ENCODE data around the gene RPS4Y1.
"Not testable (repeated sequence)": the region's sequence is repeated elsewhere in the genome, so short reads cannot be mapped to it uniquely, and the experiment has no call there.

RPS4Y1 gene

DNA sequence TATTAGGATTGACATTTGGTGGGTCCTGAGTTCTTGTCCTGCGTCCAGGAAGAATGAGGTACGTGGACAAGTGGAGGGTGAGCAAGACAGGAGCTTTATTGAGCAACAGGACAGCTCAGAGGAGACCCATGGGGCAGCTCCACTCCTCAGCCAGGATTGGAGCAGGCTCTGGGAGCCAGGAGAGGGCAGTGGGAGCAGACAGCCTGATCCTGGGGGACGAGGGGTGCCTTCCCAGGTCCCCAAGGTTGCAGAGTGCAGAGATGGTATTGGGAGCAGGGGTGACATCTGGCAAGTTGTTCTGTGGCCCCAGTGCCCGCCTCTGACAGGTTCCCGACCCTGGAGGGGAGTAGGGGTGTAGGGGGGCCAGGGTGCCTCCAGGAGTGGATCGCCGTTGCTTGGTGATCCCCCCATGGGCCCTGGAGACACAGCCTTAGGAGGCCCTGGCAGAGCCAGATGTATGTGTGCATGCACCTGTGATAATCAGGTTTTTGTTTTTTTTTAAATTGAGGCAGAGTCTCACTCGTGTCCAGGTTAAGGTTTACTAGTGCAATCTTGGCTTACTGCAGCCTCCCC, 26.7 kb downstream of the RPS4Y1 start:
- H3K4me2 ChIP-seq, result no peak overlapping the region
- H3K4me1 ChIP-seq, result no peaks in the 10 kb centered on the region
- TF ChIP-seq Cebpa-rat (IDR thresholded peaks at IDR 0.05), result no peak
- H3K9me3 ChIP-seq, result no peaks in the 10 kb centered on the region
- no peak overlapping the region for H3K4me3 ChIP-seq
- H4K20me1 ChIP-seq, result no peaks in the 10 kb centered on the region
- H3K36me3 ChIP-seq, result no peaks in the 10 kb centered on the region
- no peaks in the 10 kb centered on the region for H3K27me3 ChIP-seq
- H3K9ac ChIP-seq, result no peak overlapping the region
- no peak overlapping the region for H3K27ac ChIP-seq

- H3K9me3 ChIP-seq, result not testable (repeated sequence)
Measured at GRCh38 chrY:2872234-2872633, 30.8 kb downstream of the RPS4Y1 start.

DNA sequence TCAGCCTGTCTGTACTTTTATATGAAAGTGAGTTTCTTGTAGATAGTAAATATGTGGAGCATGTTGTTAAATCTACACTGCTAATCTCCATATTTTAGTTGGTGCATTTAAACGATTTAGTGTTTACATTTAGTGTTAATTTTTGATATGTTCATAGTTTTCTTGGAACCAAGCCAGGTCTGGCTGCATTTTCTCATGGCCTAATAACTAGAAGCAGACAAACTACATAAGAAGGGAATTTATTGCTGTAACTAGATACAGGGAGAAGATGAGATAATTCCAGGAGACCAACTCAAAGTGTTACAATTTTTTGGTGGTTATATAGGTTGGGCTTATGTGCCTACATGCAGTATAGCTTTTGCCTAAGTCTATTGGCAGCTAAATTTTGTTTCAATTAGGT, 32.8 kb downstream of the RPS4Y1 start:
- H3K4me3 ChIP-seq, result no peak overlapping the region
- no peaks in the 10 kb centered on the region for H3K4me1 ChIP-seq

More at GRCh38 chrY:2872234-2872633, 30.8 kb downstream of the RPS4Y1 start:
- not testable (repeated sequence) for H3K9ac ChIP-seq, H4K20me1 ChIP-seq, H3K36me3 ChIP-seq, H3K4me3 ChIP-seq, H3K4me1 ChIP-seq, H3K27ac ChIP-seq, H3K4me2 ChIP-seq, H3K27me3 ChIP-seq

DNA sequence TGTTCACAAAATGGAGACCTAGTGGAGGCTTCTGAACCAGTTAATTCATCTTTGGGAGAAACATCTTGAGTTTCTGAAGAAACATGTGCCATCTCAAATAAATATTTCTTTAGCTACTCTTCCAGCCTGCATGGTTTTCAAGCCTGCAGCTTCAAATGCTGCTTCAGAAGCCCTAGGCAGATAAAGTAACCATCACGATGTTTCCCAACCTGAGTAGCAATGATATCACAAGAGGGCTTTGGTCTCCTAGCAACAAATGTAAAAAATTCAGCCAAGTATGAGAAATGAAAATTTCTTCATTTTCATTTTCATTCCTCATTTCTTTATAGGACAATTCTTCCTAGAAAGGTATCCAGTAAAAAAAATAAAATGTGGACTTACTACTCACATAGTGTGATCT, 42.2 kb downstream of the RPS4Y1 start:
- no peak overlapping the region for H3K27ac ChIP-seq
- H4K20me1 ChIP-seq, result no peaks in the 10 kb centered on the region
- no peak overlapping the region for H3K9ac ChIP-seq
- H3K4me2 ChIP-seq, result no peak overlapping the region
- no peak for TF ChIP-seq Cebpa-rat (IDR thresholded peaks at IDR 0.05)
- H3K9me3 ChIP-seq, result no peaks in the 10 kb centered on the region
- no peak overlapping the region for H3K4me3 ChIP-seq
- H3K27me3 ChIP-seq, result no peaks in the 10 kb centered on the region
- no peaks in the 10 kb centered on the region for H3K36me3 ChIP-seq
- H3K4me1 ChIP-seq, result no peaks in the 10 kb centered on the region

More for the DNA sequence above, 32.8 kb downstream of the RPS4Y1 start:
- Histone ChIP-seq H3K27me3 (no peaks in the 10 kb centered on the region), H3K36me3 (no peaks in the 10 kb centered on the region), H3K9ac (no peak overlapping the region), H4K20me1 (no peaks in the 10 kb centered on the region), H3K27ac (no peak overlapping the region), H3K9me3 (no peaks in the 10 kb centered on the region), H3K4me2 (no peak overlapping the region)
- no peak for TF ChIP-seq Cebpa-rat (IDR thresholded peaks at IDR 0.05)

DNA sequence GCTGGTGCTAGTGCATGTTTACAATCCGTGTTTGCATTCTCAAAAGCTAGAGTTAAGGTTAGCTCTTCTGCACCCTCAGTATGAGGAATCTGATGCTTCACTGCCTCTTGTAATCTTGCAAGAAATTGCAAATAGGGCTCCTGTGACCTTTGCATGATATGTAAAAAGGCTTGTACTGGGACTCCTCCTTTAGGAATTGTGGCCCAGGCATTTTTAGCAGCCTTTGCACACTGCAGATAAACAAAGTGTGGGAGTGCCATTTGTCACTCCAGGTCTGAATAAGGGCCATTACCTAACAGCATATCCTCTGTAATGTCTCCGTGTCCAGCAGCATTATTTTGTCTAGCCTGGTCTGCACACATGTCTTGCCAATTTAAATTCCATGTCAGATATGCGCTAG, 44.5 kb downstream of the RPS4Y1 start:
- Histone ChIP-seq H3K9ac (no peak overlapping the region), H3K4me1 (no peaks in the 10 kb centered on the region), H3K9me3 (no peaks in the 10 kb centered on the region), H3K4me3 (no peak overlapping the region), H3K4me2 (no peak overlapping the region), H4K20me1 (no peaks in the 10 kb centered on the region), H3K27me3 (no peaks in the 10 kb centered on the region), H3K27ac (no peak overlapping the region), H3K36me3 (no peaks in the 10 kb centered on the region)
- no peak for TF ChIP-seq Cebpa-rat (IDR thresholded peaks at IDR 0.05)

- TF ChIP-seq Cebpa-rat (IDR thresholded peaks at IDR 0.05), result no peak
- Histone ChIP-seq H3K9me3 (no peaks in the 10 kb centered on the region), H3K27me3 (no peaks in the 10 kb centered on the region), H3K27ac (no peak overlapping the region), H3K4me2 (no peak overlapping the region), H4K20me1 (no peaks in the 10 kb centered on the region), H3K36me3 (no peaks in the 10 kb centered on the region), H3K4me1 (no peaks in the 10 kb centered on the region), H3K4me3 (no peak overlapping the region), H3K9ac (no peak overlapping the region)
Measured at GRCh38 chrY:2887386-2887785, 46.0 kb downstream of the RPS4Y1 start.

DNA sequence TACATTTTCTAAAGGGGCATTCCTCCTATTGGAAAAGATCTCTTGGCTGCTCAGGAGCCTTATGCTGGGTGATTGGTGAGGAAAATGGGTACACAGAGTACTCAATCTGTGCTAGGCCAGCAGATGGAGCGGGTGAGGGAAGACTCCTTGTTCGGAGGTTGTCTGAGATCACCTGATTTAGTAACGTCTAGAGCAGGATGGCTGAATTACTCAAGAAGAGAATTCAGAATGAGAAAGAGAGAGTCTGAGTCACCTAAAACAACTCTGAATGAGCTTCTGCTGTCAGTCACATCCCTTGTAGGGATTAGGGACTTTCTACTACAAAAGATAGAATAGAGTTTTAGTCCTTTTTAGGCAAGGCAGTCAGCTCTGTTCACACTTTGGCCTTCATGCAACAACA, 46.6 kb downstream of the RPS4Y1 start:
- Histone ChIP-seq H3K27ac (no peak overlapping the region), H3K9ac (no peak overlapping the region), H3K4me2 (no peak overlapping the region)

DNA sequence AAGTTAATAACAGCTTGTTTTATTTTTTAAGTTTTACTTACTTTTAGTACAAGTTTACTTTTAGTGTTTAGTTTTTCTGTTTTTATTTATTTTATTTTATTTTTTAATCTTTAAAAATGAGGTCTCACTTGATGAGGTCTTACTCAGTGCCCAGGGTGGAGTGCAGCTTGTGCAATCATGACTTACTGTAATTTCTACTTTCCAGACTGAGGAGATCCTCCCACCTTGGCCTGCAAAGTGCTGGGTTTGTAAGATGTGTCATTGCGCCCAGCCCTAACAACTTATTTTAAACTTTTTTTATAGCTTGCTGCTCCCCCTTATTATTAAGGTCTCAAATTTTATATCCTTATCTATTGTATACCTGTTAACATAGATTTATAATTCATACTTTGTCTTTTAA, 52.1 kb downstream of the RPS4Y1 start:
- no peaks in the 10 kb centered on the region for H4K20me1 ChIP-seq
- TF ChIP-seq Cebpa-rat (IDR thresholded peaks at IDR 0.05), result no peak
- no peak overlapping the region for H3K9ac ChIP-seq
- no peaks in the 10 kb centered on the region for H3K4me1 ChIP-seq
- no peak overlapping the region for H3K4me3 ChIP-seq
- H3K9me3 ChIP-seq, result no peaks in the 10 kb centered on the region
- no peaks in the 10 kb centered on the region for H3K27me3 ChIP-seq
- H3K4me2 ChIP-seq, result no peak overlapping the region
- no peaks in the 10 kb centered on the region for H3K36me3 ChIP-seq
- no peak overlapping the region for H3K27ac ChIP-seq

More for the DNA sequence above, 46.6 kb downstream of the RPS4Y1 start:
- Histone ChIP-seq H3K36me3 (no peaks in the 10 kb centered on the region), H3K27me3 (no peaks in the 10 kb centered on the region), H3K4me3 (no peak overlapping the region), H3K4me1 (no peaks in the 10 kb centered on the region), H4K20me1 (no peaks in the 10 kb centered on the region), H3K9me3 (no peaks in the 10 kb centered on the region)
- TF ChIP-seq Cebpa-rat (IDR thresholded peaks at IDR 0.05), result no peak

GRCh38 chrY:2896050-2896449, 54.6 kb downstream of the RPS4Y1 start:
- H3K4me2 ChIP-seq, result no peak overlapping the region
- H4K20me1 ChIP-seq, result no peaks in the 10 kb centered on the region
- no peak for TF ChIP-seq Cebpa-rat (IDR thresholded peaks at IDR 0.05)
- H3K27me3 ChIP-seq, result no peaks in the 10 kb centered on the region
- no peak overlapping the region for H3K27ac ChIP-seq
- no peak overlapping the region for H3K9ac ChIP-seq
- H3K4me3 ChIP-seq, result no peak overlapping the region
- no peaks in the 10 kb centered on the region for H3K4me1 ChIP-seq
- no peaks in the 10 kb centered on the region for H3K9me3 ChIP-seq
- H3K36me3 ChIP-seq, result no peaks in the 10 kb centered on the region

DNA sequence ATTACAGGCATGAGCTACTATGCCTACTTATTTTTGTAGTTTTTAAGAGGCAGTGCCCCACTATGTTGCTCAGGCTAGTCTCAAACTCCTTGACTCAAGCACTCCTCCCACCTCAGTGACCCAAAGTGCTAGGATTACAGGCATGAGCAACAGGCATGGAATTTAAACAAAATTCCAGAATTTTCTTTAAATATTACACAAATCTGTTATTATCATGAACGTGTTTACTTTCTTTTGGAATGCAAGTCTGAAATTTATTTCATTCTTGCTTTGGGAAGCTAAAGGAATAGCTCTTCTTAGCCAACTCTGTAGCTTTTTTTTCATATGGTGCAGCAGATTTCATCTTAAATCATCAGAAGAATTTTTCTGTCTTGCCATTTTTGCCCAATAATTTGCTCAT, 66.0 kb downstream of the RPS4Y1 start:
- no peak for TF ChIP-seq Cebpa-rat (IDR thresholded peaks at IDR 0.05)
- Histone ChIP-seq H3K4me3 (no peak overlapping the region), H3K9me3 (no peaks in the 10 kb centered on the region), H3K9ac (no peak overlapping the region), H4K20me1 (no peaks in the 10 kb centered on the region), H3K36me3 (no peaks in the 10 kb centered on the region), H3K4me2 (no peak overlapping the region), H3K27ac (no peak overlapping the region), H3K4me1 (no peaks in the 10 kb centered on the region), H3K27me3 (no peaks in the 10 kb centered on the region)
